Esophagus muscularis mucosa (tissue), 3 donors: ENCODE results near the gene EPHA4.

Experiments used
- POLR2A ChIP-seq: fragments of 450-650 bp; IDR thresholded peaks from one replicate; pipeline ENCODE4 v1.6.1; 2017; ENCODE audit warnings: antibody characterized with exemption, moderate library complexity, mild to moderate bottlenecking, low read depth
- POLR2AphosphoS5 ChIP-seq, 2 donors: sonication (generic); formaldehyde crosslinking; IDR thresholded peaks; one replicate each; pipeline ENCODE4 v1.6.1; 2017; ENCODE audit warnings: antibody characterized with exemption in 2 of 2
- TF ChIP-seq, protein P1 (sequence below), 3 experiments: fragments of 200-600 bp in 2 of 3; fragments of 450-650 bp in 1 of 3; sonication (generic) in 2 of 3; IDR thresholded peaks; one replicate each; pipeline ENCODE4 v1.5.1; 2017 to 2019; ENCODE audit warnings: antibody characterized with exemption in 3 of 3, mild to moderate bottlenecking in 2 of 3, moderate library complexity in 1 of 3

DNA sequence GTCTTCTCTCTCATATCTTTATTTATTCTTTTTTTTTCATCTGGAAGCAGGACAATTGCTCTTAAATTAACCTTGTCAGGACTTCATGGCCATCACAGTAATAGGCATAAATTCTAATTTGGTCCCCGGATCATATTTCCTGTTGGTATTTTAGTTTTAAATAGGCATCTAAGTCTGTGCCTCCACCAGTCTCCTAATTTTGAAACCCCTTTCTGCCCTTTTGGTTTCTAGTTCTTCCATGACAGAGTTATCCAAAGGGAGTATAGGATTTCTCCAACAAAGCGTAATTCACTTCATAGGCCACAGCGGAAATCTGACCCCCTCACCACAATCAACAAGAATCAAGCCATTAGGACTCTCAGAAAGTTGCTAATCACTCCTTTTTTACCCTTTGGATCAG lies 3.8 kb downstream of the EPHA4 start:
- TF ChIP-seq, protein P1, sequence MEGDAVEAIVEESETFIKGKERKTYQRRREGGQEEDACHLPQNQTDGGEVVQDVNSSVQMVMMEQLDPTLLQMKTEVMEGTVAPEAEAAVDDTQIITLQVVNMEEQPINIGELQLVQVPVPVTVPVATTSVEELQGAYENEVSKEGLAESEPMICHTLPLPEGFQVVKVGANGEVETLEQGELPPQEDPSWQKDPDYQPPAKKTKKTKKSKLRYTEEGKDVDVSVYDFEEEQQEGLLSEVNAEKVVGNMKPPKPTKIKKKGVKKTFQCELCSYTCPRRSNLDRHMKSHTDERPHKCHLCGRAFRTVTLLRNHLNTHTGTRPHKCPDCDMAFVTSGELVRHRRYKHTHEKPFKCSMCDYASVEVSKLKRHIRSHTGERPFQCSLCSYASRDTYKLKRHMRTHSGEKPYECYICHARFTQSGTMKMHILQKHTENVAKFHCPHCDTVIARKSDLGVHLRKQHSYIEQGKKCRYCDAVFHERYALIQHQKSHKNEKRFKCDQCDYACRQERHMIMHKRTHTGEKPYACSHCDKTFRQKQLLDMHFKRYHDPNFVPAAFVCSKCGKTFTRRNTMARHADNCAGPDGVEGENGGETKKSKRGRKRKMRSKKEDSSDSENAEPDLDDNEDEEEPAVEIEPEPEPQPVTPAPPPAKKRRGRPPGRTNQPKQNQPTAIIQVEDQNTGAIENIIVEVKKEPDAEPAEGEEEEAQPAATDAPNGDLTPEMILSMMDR (IDR thresholded peaks at IDR 0.05): no peak
- TF ChIP-seq POLR2A: no peak
- no peak for TF ChIP-seq POLR2AphosphoS5 (IDR thresholded peaks at IDR 0.05)
